ENCODE measurements around the gene SPRR4.
A peak's percentile ranks its signal among the peaks of the same experiment; 100 is the strongest.

Gene SPRR4

DNA sequence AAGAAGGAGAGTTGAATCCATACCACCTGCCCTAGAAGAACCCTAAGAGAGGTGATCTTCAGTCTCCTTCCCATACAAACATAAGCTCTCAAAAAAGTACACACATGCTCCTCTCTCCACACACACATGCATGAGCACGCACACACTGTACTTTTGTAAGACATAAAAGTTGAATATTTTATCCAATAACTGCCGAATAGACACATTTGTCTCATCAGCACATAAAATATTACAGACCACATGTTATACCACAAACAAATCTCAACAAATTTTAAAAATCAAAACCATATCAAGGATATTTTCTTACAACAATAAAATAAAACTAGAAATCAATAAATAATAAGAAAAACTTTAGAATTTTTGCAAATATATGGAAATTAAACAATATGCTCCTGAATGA, 16.1 kb downstream of the SPRR4 start:
- no peak overlapping the region for H3K4me3 ChIP-seq (ENCODE audit: low read depth, low read length)
- no peak for DNase-seq
- no peaks in the 10 kb centered on the region for H3K27me3 ChIP-seq (ENCODE audit: insufficient read depth, low read depth, severe bottlenecking)
- no peak overlapping the region for H3K27ac ChIP-seq
- no peak for TF ChIP-seq CTCF (IDR thresholded peaks at IDR 0.05; ENCODE audit: low read depth, low read length)
- H3K36me3 ChIP-seq, result no peaks in the 10 kb centered on the region
- H3K9me3 ChIP-seq (ENCODE audit: severe bottlenecking), result peaks cover 5% of the 10 kb centered on the region

DNA sequence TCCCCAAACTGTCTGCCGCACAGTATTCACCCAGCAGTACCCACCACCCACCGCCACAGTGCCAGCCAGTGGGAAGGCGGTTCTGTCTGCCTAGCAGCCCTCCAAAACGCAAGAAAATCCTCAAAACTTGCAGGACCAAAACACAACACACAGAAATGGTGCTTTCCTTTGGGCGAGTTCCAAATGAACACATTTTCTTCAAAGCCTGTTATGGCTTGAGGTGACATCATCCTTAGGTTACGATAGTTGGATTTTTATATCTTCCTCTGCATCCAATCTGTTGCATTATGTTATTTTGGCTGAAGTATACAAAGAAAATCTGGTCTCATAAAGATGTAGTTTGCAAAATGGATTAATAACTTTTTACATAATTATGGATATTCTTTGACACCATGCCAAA, 22.7 kb downstream of the SPRR4 start:
- Histone ChIP-seq H3K4me3 (ENCODE audit: low read depth, low read length) (no peak overlapping the region), H3K27me3 (ENCODE audit: insufficient read depth, low read depth, severe bottlenecking) (no peaks in the 10 kb centered on the region), H3K9me3 (ENCODE audit: severe bottlenecking) (peaks cover 8% of the 10 kb centered on the region), H3K36me3 (no peaks in the 10 kb centered on the region), H3K27ac (no peak overlapping the region)
- DNase-seq, result no peak
- no peak for TF ChIP-seq CTCF (IDR thresholded peaks at IDR 0.05; ENCODE audit: low read depth, low read length)

GRCh38 chr1:152995842-152996241, 25.4 kb downstream of the SPRR4 start:
- no peak overlapping the region for H3K27ac ChIP-seq
- no peaks in the 10 kb centered on the region for H3K27me3 ChIP-seq (ENCODE audit: insufficient read depth, low read depth, severe bottlenecking)
- DNase-seq, result no peak
- TF ChIP-seq CTCF (IDR thresholded peaks at IDR 0.05; ENCODE audit: low read depth, low read length), result no peak
- H3K9me3 ChIP-seq (ENCODE audit: severe bottlenecking), result peaks cover 8% of the 10 kb centered on the region
- no peaks in the 10 kb centered on the region for H3K36me3 ChIP-seq
- H3K4me3 ChIP-seq (ENCODE audit: low read depth, low read length), result no peak overlapping the region

- Histone ChIP-seq H3K9me3 (ENCODE audit: severe bottlenecking) (peaks cover 8% of the 10 kb centered on the region), H3K27me3 (ENCODE audit: insufficient read depth, low read depth, severe bottlenecking) (no peaks in the 10 kb centered on the region), H3K27ac (peak overlapping the region; percentile 47), H3K4me3 (ENCODE audit: low read depth, low read length) (no peak overlapping the region), H3K36me3 (no peaks in the 10 kb centered on the region)
- no peak for TF ChIP-seq CTCF (IDR thresholded peaks at IDR 0.05; ENCODE audit: low read depth, low read length)
- DNase-seq, result peak; percentile 93
Observed at GRCh38 chr1:152996633-152997400, 26.4 kb downstream of the SPRR4 start.

GRCh38 chr1:152997901-152998300, 27.5 kb downstream of the SPRR4 start:
- no peak overlapping the region for H3K27ac ChIP-seq
- no peak for TF ChIP-seq CTCF (IDR thresholded peaks at IDR 0.05; ENCODE audit: low read depth, low read length)
- no peak for DNase-seq
- H3K36me3 ChIP-seq, result no peaks in the 10 kb centered on the region
- peaks cover 8% of the 10 kb centered on the region for H3K9me3 ChIP-seq (ENCODE audit: severe bottlenecking)
- H3K4me3 ChIP-seq (ENCODE audit: low read depth, low read length), result no peak overlapping the region
- no peaks in the 10 kb centered on the region for H3K27me3 ChIP-seq (ENCODE audit: insufficient read depth, low read depth, severe bottlenecking)

DNA sequence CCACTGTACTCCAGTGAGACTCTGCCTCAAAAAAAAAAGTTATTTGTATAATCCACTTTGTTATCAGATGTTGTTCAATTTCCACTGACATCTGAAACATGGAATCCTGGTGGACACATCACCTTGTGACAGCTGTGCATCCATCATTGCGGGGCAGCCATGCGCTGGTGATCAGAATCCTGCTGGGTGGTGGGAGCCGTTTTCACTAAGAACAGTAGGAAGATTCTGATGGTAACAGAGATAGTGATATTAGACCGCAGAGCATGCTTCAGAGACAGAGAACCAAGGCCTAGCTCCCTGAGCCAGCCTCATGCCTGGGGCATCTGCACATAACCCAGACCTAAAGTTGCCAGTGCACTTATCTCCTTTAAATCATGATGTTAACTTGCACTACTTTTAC, 28.0 kb downstream of the SPRR4 start:
- Histone ChIP-seq H3K27ac (no peak overlapping the region), H3K27me3 (ENCODE audit: insufficient read depth, low read depth, severe bottlenecking) (no peaks in the 10 kb centered on the region), H3K9me3 (ENCODE audit: severe bottlenecking) (peaks cover 10% of the 10 kb centered on the region), H3K36me3 (no peaks in the 10 kb centered on the region), H3K4me3 (ENCODE audit: low read depth, low read length) (no peak overlapping the region)
- DNase-seq, result no peak
- no peak for TF ChIP-seq CTCF (IDR thresholded peaks at IDR 0.05; ENCODE audit: low read depth, low read length)
